GM21381 (cell line): ENCODE measurements around the gene PHACTR4.
"Not testable (repeated sequence)": the region's sequence is repeated elsewhere in the genome, so short reads cannot be mapped to it uniquely, and the experiment has no call there.

Experiments used
- ATAC-seq: cut with Tn5 transposase; IDR thresholded peaks from one replicate; pipeline ENCODE4 v1.9.1; 2021; ENCODE audit warnings: mild to moderate bottlenecking, moderate library complexity; ENCODE audit not compliant: unreplicated experiment

PHACTR4 gene

DNA sequence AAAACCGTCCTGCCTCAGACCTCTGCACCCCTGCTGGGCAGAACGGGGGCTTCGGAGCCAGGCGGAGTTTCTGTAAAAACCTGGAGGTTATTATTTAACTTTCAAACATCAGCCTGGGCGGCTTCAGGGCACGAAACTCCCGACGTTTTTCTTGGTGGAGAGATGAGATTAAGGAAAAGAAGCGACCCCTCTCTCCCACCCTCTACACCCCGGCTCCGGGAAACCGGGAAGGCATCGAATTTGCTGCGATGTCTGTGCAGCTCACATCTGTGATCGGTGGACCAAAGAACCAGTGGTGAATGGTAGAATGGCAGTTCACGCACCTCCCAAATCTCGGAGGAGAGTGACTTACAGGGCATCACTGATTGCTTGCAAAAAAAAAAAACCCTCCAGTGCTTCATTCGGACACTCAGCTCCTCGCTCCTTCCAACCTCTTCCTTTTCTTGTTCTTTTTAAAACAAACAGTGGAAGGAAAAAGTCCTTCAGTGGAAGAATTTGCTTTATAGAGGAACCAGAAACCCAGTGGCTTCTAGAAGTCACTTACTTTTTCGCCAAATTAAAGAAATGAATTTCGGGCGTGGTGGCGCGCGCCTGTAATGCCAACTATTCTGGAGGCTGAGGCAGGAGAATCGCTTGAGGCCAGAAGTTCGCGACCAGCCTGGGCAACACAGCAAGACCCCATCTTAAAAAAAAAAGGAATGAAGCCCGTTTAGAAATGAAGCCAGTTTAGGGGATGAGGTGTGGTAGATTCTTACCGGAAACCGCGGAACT, 884 bp downstream of the PHACTR4 start:
- no peak for ATAC-seq

GRCh38 chr1:28371010-28371377, 1.5 kb downstream of the PHACTR4 start:
- ATAC-seq, result no peak

- not testable (repeated sequence) for ATAC-seq
Observed at GRCh38 chr1:28373450-28373849, 3.9 kb downstream of the PHACTR4 start.

GRCh38 chr1:28374297-28374696, 4.8 kb downstream of the PHACTR4 start:
- no peak for ATAC-seq

- ATAC-seq, result not testable (repeated sequence)
Observed at GRCh38 chr1:28375598-28375997, 6.1 kb downstream of the PHACTR4 start.

DNA sequence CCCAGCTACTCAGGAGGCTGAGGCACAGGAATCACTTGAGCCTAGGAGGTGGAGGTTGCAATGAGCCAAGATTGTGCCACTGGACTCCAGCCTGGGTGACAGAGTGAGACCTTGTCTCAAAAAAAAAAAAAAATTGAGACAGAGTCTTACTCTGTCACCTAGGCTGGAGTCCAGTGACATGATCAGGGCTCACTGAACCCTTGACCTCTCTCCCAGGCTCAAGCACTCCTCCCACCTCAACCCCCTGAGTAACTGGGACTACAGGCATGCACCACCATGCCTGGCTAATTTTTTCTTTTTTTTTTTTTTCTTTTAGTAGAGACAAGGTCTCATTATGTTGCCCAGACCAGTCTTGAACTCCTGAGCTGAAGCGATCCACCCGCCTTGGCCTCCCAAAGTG, 6.7 kb downstream of the PHACTR4 start:
- ATAC-seq, result not testable (repeated sequence)

- ATAC-seq, result no peak
Observed at GRCh38 chr1:28378906-28379305, 9.4 kb downstream of the PHACTR4 start.

DNA sequence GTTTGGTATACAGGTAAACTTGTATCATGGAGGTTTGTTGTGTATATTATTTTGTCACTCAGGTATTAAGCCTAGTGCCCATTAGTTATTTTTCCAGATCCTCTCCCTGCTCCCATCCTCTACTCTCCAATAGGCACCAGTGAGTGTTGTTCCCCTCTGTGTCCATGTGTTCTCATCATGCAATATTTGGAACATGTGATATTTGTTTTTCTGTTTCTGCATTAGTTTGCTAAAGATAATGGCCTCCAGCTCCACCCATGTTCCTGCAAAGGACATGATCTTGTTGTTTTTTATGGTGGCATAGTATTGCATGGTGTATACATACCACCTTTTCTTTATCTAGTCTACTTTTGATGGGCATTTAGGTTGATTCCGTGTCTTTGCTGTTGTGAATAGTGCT, 10.9 kb downstream of the PHACTR4 start:
- no peak for ATAC-seq

GRCh38 chr1:28383785-28384184, 14.2 kb downstream of the PHACTR4 start:
- not testable (repeated sequence) for ATAC-seq

DNA sequence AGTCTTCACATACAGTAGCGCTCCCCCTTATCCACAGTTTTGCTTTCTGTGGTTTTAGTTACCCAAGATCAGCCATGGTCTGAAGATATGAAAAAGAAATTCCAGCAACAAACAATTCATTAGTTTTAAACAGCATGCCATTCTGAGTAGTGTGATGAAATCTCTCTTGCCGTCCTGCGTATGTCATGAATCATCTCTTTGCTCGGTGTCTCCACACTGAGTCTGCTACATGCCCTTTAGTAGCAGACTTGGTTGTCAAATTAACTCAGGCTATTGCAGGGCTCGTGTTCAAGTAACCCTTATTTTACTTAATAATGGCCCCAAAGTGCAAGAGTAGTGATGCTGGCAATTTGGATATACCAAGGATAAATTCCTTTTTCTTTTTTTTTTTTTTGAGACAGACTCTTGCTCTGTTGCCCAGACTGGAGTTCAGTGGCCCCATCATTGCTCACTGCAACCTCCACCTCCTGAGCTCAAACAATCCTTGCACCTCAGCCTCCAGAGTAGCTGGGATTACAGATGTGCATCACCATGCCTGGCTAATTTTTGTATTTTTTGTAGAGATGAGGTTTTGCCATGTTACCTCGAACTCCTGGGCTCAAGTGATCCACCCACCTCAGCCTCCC, 22.6 kb downstream of the PHACTR4 start:
- ATAC-seq, result no peak

- no peak for ATAC-seq
Observed at GRCh38 chr1:28394136-28394535, 24.6 kb downstream of the PHACTR4 start.

- no peak for ATAC-seq
Observed at GRCh38 chr1:28395181-28395580, 25.6 kb downstream of the PHACTR4 start.

- no peak for ATAC-seq
Observed at GRCh38 chr1:28401760-28402159, 32.2 kb downstream of the PHACTR4 start.

DNA sequence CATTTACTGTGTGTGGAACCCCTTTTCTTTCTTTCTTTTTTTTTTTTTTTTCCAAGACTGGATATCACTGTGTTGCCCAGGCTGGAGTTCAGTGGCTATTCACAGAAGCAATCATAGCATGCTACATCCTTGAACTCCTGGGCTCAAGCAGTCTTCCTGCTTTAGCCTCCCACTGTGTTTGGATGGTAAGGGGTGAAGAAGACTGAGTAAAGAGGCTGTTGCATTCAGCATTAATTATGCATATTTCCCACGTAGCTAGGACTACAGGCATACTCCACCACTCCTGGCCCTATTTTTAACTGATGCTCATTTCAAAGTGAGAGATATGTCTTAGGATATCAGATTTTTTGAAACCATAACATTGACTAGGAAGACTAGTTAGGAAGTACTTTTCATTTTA, 39.5 kb downstream of the PHACTR4 start:
- no peak for ATAC-seq

GRCh38 chr1:28411656-28412055, 42.1 kb downstream of the PHACTR4 start:
- no peak for ATAC-seq

GRCh38 chr1:28412731-28413130, 43.2 kb downstream of the PHACTR4 start:
- ATAC-seq, result no peak

GRCh38 chr1:28416509-28417194, 47.1 kb downstream of the PHACTR4 start:
- ATAC-seq, result no peak

DNA sequence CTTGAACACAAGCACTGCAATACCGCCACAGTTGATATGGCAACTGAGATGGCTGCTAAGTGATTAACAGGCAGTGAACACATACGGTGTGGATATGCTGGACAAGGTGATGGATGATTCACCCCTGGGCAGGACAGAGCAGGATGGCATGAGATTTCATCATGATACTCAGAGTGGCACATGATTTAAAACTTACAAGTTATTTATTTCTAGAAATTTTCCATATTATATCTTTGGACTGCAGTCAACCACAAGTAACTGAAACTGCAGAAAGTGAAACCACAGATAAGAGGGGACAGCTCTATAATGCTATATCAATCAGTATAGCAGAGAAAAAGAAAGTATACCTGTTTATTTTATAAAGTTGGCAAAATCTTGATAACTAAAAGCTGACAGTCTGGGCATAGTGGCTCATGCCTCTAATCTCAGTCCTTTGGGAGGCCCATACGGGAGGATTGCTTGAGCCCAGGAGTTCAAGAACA, 47.9 kb downstream of the PHACTR4 start:
- ATAC-seq, result no peak

GRCh38 chr1:28417926-28418637, 48.5 kb downstream of the PHACTR4 start:
- no peak for ATAC-seq

- ATAC-seq, result no peak
Observed at GRCh38 chr1:28421744-28422143, 52.2 kb downstream of the PHACTR4 start.

GRCh38 chr1:28426831-28427230, 57.3 kb downstream of the PHACTR4 start:
- no peak for ATAC-seq
